Chondrocyte (in vitro differentiated cells): ENCODE data around the gene ING3. TPM values are rescaled to one million over a fixed set of nuclear protein-coding genes. Genes with fewer than 3 reads are reported as not detected.

Experiments
- DNase-seq: peaks from one replicate; pipeline ENCODE4 v3.0.0; 2021; ENCODE audit warnings: mixed read lengths, low spot score
- H3K27ac Mint-ChIP-seq: one replicate; pipeline ENCODE4 v1.8.0; 2021; ENCODE audit warnings: mild to moderate bottlenecking, moderate library complexity, mixed read lengths; ENCODE audit not compliant: unreplicated experiment
- H3K27me3 Mint-ChIP-seq: 2 replicates; pipeline ENCODE4 v1.8.0; 2021; ENCODE audit warnings: low read depth, mixed read lengths
- H3K36me3 Mint-ChIP-seq: 2 replicates; pipeline ENCODE4 v1.8.0; 2021; ENCODE audit warnings: low read depth, mixed read lengths
- H3K4me1 Mint-ChIP-seq: 2 replicates; pipeline ENCODE4 v1.8.0; 2021; ENCODE audit warnings: low read depth, mild to moderate bottlenecking, mixed read lengths
- H3K4me3 Mint-ChIP-seq: one replicate; pipeline ENCODE4 v1.8.0; 2021; ENCODE audit warnings: mild to moderate bottlenecking, moderate library complexity, mixed read lengths; ENCODE audit not compliant: unreplicated experiment
- H3K9me3 Mint-ChIP-seq: 2 replicates; pipeline ENCODE4 v1.8.0; 2021; ENCODE audit warnings: low read depth, mixed read lengths
- CTCF ChIP-seq: fragments of 200-600 bp; sonication (generic); IDR thresholded peaks from 2 replicates; pipeline ENCODE4 v1.5.0; 2021; ENCODE audit warnings: antibody characterized with exemption, mild to moderate bottlenecking, moderate library complexity
- total RNA-seq: library from RNA; stranded (reverse); gene quantifications from 3 replicates; pipeline ENCODE4 v1.2.1, GENCODE V29; 2021

The ING3 gene
- total RNA-seq, 1 donor from 2014 or later: 14.2 TPM

GRCh38 chr7:120949998-120950538, 509 bp upstream of the ING3 start:
- peaks cover 16% of the 10 kb centered on the region for H3K4me1 Mint-ChIP-seq
- peaks cover 2% of the 10 kb centered on the region for H3K36me3 Mint-ChIP-seq
- H3K27ac Mint-ChIP-seq: peak overlapping the region; percentile 100
- peak overlapping the region; percentile 92 for H3K4me3 Mint-ChIP-seq
- no peaks in the 10 kb centered on the region for H3K9me3 Mint-ChIP-seq
- DNase-seq: no peak
- peaks cover 6% of the 10 kb centered on the region for H3K27me3 Mint-ChIP-seq
- TF ChIP-seq CTCF: no peak

GRCh38 chr7:120951309-120951699, 727 bp downstream of the ING3 start:
- no peaks in the 10 kb centered on the region for H3K9me3 Mint-ChIP-seq
- peaks cover 16% of the 10 kb centered on the region for H3K4me1 Mint-ChIP-seq
- peaks cover 7% of the 10 kb centered on the region for H3K36me3 Mint-ChIP-seq
- peak overlapping the region; percentile 100 for H3K27ac Mint-ChIP-seq
- TF ChIP-seq CTCF: no peak
- peak overlapping the region; percentile 92 for H3K4me3 Mint-ChIP-seq
- peaks cover 2% of the 10 kb centered on the region for H3K27me3 Mint-ChIP-seq
- DNase-seq: no peak

- Mint-ChIP-seq H3K4me3 (peak overlapping the region; percentile 92), H3K36me3 (peaks cover 7% of the 10 kb centered on the region), H3K27me3 (no peaks in the 10 kb centered on the region), H3K27ac (no peak overlapping the region), H3K4me1 (peaks cover 16% of the 10 kb centered on the region), H3K9me3 (no peaks in the 10 kb centered on the region)
- no peak for TF ChIP-seq CTCF
- no peak for DNase-seq
Measured at GRCh38 chr7:120951826-120952225, 1.2 kb downstream of the ING3 start.

GRCh38 chr7:120955577-120956149, 5.1 kb downstream of the ING3 start:
- no peak for TF ChIP-seq CTCF
- Mint-ChIP-seq H3K4me1 (peaks cover 11% of the 10 kb centered on the region), H3K9me3 (no peaks in the 10 kb centered on the region), H3K4me3 (no peak overlapping the region), H3K27me3 (no peaks in the 10 kb centered on the region), H3K36me3 (peaks cover 8% of the 10 kb centered on the region), H3K27ac (no peak overlapping the region)
- no peak for DNase-seq

GRCh38 chr7:120959929-120960484, 9.4 kb downstream of the ING3 start:
- Mint-ChIP-seq H3K27me3 (no peaks in the 10 kb centered on the region), H3K9me3 (no peaks in the 10 kb centered on the region), H3K27ac (no peak overlapping the region), H3K36me3 (peaks cover 6% of the 10 kb centered on the region), H3K4me3 (no peak overlapping the region), H3K4me1 (no peaks in the 10 kb centered on the region)
- DNase-seq: no peak
- TF ChIP-seq CTCF: no peak
